DOHH2 (cell line): ENCODE measurements around the gene PDE8A.

Source experiments
- CTCF ChIP-seq: fragments of 200-600 bp; sonication (generic); IDR thresholded peaks from one replicate; pipeline ENCODE4 v1.5.1; 2014; ENCODE audit warnings: antibody characterized with exemption, mild to moderate bottlenecking, low read depth, low read length; ENCODE audit not compliant: poor library complexity, severe bottlenecking
- EZH2phosphoT487 ChIP-seq: fragments of 200-600 bp; sonication (generic); IDR thresholded peaks from 2 replicates; pipeline ENCODE4 v1.6.1; 2017; ENCODE audit warnings: borderline replicate concordance, mild to moderate bottlenecking, antibody characterized with exemption, low read length, moderate library complexity, mixed read lengths

GRCh38 chr15:84992157-84992944 is 10.7 kb downstream of the PDE8A start:
- no peak for TF ChIP-seq CTCF
- no peak for TF ChIP-seq EZH2phosphoT487
